Transverse colon (tissue), 3 donors: ENCODE measurements around the gene LTA.

Source experiments
- CTCF ChIP-seq, 5 experiments: fragments of 200-600 bp in 3 of 5; fragments of 450-650 bp in 2 of 5; sonication (generic) in 3 of 5; IDR thresholded peaks; 1 replicate in 2 of 5; 2 replicates in 3 of 5; pipeline ENCODE4 v1.5.1; 2016 to 2017; ENCODE audit warnings: antibody characterized with exemption in 5 of 5, inconsistent platforms in 3 of 5, mild to moderate bottlenecking in 2 of 5, moderate library complexity in 1 of 5
- POLR2A ChIP-seq: fragments of 450-650 bp; IDR thresholded peaks from one replicate; pipeline ENCODE4 v1.6.1; 2016; ENCODE audit warnings: antibody characterized with exemption, mild to moderate bottlenecking, moderate library complexity

- TF ChIP-seq CTCF (IDR thresholded peaks at IDR 0.05), result no peak
- no peak for TF ChIP-seq POLR2A
Observed at GRCh38 chr6:31541059-31541657, 30.9 kb upstream of the LTA start.
